Vagina (tissue), 2 donors: ENCODE measurements around the gene ICOSLG.

Experiments used
- POLR2A ChIP-seq, 2 donors: fragments of 450-650 bp; IDR thresholded peaks; one replicate each; pipeline ENCODE4 v1.6.1; 2017; ENCODE audit warnings: antibody characterized with exemption in 2 of 2, mild to moderate bottlenecking in 2 of 2, moderate library complexity in 2 of 2
- POLR2AphosphoS5 ChIP-seq, 2 donors: sonication (generic); formaldehyde crosslinking; IDR thresholded peaks; one replicate each; pipeline ENCODE4 v1.9.0; 2017; ENCODE audit warnings: antibody characterized with exemption in 2 of 2, mild to moderate bottlenecking in 2 of 2, low read depth in 1 of 2; ENCODE audit not compliant: insufficient read depth in 1 of 2
- TF ChIP-seq, protein P1 (sequence below), 3 experiments: fragments of 450-650 bp in 2 of 3; fragments of 200-600 bp in 1 of 3; sonication (generic) in 1 of 3; IDR thresholded peaks; one replicate each; pipeline ENCODE4 v1.5.1; 2017 to 2019; ENCODE audit warnings: antibody characterized with exemption in 3 of 3, mild to moderate bottlenecking in 2 of 3, moderate library complexity in 2 of 3

DNA sequence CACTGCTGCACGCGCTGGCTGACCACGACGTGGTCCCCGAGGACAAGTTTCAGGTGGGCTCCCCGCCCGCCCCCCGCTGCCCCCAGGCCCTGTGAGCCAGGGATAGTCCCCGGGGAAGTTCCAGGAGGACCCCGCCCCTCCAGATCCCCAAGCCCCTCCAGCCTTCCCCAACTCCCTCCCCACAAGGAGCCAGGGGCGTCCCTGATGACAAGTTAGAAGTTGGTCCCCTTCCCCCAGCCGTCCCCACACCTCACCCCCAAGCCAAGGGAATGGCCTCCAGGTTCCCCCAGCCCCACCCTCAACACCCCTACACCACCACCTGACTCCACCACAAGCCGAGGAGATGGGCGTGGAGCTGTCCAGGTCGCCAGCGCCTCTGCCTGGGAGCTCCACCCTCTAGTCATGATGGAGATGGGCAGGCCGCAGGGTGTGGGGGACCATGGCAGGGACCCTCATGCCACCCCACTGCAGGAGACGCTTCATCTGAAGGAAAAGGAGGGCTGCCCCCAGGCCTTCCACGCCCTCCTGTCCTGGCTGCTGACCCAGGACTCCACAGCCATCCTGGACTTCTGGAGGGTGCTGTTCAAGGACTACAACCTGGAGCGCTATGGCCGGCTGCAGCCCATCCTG is 45.5 kb upstream of the ICOSLG start:
- TF ChIP-seq, protein P1, sequence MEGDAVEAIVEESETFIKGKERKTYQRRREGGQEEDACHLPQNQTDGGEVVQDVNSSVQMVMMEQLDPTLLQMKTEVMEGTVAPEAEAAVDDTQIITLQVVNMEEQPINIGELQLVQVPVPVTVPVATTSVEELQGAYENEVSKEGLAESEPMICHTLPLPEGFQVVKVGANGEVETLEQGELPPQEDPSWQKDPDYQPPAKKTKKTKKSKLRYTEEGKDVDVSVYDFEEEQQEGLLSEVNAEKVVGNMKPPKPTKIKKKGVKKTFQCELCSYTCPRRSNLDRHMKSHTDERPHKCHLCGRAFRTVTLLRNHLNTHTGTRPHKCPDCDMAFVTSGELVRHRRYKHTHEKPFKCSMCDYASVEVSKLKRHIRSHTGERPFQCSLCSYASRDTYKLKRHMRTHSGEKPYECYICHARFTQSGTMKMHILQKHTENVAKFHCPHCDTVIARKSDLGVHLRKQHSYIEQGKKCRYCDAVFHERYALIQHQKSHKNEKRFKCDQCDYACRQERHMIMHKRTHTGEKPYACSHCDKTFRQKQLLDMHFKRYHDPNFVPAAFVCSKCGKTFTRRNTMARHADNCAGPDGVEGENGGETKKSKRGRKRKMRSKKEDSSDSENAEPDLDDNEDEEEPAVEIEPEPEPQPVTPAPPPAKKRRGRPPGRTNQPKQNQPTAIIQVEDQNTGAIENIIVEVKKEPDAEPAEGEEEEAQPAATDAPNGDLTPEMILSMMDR (IDR thresholded peaks at IDR 0.05): no peak
- TF ChIP-seq POLR2A (IDR thresholded peaks at IDR 0.05) (no peak), POLR2AphosphoS5 (IDR thresholded peaks at IDR 0.05; ENCODE audit: insufficient read depth in 1 of 2, low read depth in 1 of 2) (no peak)
